HG02623 (cell line): ENCODE data around the gene HAPSTR1.

Experiments
- ATAC-seq: cut with Tn5 transposase; IDR thresholded peaks from one replicate; pipeline ENCODE4 v1.9.1; 2021; ENCODE audit warnings: moderate library complexity; ENCODE audit not compliant: unreplicated experiment

Gene HAPSTR1

DNA sequence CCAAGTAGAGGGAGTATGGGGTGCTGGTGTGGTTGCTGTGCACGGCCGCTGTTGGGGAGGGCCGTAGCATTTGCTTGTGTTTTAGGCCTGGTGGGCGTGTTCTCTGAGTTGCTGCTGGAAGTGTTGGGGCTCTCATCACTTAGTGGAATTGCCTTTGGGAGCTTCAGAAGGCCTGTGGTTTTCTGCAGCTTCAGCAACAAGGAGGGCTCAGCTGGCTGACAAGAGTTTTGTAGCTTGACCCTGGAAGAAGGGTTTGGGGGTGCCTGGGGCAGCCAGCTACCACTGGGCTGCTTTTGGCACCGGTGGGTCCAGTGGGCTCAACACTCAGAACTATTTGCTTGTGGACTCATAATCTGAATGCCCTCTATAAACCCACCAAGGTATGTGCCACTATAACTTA is 30.9 kb downstream of the HAPSTR1 start:
- no peak for ATAC-seq

DNA sequence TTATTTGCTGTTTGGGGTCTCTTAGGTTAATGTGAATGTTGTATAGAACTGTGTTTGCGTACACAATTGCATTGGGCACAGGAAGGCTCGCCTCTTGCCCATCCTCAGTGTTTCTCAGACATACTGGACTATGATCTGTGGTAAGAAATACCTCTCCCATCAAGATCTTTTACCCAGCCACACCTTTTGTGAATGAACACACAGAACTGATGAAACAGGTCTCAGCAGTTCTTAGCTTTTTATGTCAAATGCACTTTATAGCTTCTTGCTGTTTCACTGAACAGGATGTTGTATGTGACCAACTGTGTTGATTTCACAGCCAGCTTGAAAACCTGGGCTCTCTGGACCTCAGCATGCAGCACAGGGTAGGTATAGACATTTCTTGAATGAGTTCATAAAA is 31.5 kb downstream of the HAPSTR1 start:
- ATAC-seq = no peak

DNA sequence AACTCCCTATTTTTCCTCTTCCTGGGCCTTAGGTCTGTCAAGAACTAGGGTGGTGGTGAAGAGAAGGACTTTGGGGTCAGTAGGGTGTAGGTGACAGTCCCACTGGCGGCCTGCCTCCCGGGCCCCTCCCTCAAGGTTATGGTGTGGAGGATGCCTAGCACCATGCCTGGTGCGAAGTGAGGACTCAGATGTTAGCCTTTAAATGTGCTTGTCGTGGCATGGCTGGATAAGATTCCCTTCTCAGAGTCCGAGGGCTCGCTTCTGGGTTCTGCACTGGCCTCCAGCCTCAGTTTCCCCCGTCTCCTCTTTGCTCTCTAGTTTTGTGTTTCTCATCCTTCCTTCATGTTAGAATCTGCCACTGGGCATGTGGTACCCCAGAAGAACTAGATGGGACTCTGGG is 32.0 kb downstream of the HAPSTR1 start:
- ATAC-seq = no peak

DNA sequence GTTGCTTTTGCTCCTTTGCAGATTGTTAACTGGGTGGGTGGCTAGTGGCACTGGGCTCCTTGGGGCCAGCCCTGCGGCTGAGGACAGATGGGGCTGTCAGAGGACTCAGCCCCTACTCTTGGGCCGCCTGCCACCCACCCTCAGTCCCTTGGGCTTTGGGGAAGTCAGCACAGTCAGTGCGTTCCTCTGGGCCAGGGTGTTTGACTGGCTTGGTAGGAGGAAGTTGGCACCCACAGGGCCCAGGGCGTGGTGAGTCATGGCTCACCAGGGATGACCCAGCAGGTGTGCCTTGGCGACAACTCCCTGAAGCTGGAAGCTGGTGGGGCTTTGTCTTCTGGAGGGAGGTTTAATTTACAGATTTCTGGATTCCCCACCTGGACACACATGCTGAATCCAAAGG is 32.4 kb downstream of the HAPSTR1 start:
- no peak for ATAC-seq

DNA sequence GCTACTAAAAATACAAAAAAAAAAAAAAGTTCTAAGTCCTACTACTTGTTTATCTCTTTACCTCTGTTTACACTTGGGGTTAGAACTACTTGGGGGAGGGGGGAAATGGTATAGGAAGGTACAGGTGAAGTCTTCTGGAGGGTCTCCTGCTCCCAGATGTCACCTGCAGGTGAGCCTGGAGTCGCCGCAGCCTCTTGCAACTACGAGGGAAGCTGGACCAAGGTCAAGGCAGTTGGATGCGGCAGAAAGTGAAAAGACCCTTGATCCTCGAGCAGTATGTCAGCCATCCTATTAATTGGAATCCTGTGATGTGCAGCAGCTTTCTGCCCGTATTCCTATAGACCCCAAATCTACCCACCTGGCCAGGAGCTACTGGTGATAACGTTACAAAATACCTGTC is 33.0 kb downstream of the HAPSTR1 start:
- no peak for ATAC-seq

DNA sequence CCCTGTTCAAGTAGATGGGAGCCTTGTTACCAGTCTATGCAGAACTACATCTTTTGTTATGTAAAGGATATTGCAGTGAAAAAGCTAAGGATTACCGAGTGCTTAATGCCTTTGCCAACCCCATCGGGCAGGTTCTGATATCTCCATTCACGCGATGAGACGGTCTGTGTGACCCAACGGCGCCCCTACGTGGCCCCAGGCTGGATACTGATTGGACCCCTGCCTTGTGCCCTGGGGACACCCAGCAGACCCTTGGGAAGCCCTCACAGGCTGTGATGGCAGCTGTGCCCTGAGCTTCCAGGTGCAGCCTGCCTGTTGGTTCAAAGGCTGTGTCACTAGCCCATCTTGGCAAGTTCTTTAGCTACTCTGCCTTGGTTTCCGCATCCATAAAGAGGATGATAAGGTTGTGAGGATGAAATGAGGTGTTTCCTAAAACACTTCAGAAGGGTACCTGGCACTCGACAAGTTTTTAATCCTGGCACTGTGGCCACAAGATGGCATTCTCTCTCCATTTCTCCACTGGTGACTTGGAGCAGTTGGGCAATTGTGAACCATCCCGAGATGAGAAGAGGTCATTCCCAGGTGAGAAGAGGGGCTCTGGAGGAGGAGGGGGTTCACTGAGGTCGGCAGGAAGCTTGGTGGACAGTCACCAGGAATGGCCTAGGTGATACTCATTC is 33.6 kb downstream of the HAPSTR1 start:
- ATAC-seq = no peak

DNA sequence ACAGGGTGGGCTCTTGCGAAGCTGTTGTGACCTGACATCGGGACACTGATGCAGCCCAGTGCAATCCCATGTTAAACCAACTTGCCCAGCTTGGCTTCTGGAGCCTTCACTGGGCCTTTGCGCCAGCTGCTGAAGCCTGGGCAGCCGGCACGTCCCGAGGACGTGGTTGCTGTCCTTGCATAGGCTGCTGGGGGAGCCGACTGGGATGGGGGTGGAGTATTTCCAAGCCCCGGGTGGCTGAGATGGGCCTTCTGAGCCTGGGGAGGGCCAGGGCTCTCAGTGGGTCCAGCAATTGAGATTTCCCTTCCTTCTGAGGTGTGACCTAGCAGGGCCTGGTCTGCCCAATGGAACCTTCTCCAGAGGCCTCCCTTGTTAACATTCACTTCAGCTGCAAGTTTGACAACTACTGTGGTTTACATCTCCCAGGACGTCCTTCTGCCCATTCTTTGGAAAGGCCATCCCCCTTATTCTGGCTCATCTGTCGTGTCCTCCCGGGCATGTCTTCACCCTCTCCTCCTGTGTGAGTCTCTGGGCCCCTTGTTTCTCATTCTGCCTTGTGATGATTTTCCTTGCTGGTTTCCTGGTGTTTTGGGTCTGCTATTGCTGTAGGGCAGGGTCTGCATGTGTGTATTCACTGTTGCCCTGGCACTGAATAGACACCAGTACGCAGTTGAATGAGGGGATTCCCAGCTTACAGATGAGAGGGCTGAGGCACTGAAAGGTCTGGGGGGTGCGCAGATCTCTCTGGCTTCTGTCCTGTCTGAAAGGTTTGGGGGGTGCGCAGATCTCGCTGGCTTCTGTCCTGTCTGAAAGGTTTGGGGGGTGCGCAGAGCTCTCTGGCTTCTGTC is 34.4 kb downstream of the HAPSTR1 start:
- no peak for ATAC-seq

DNA sequence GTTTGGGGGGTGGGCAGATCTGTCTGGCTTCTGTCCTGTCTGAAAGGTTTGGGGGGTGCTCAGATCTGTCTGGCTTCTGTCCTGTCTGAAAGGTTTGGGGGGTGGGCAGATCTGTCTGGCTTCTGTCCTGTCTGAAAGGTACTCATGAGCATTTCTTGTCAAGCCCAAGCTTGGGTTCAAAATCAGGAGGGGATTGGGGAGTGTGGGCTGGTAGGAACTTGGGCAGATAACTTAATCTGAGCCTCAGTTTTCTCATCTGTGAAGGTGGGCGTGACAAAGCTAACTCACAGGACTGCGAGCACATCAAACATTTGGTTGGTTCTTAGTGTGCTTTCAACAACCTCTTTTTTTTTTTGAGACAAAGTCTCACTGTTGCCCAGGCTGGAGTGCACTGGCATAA is 35.2 kb downstream of the HAPSTR1 start:
- ATAC-seq = no peak

DNA sequence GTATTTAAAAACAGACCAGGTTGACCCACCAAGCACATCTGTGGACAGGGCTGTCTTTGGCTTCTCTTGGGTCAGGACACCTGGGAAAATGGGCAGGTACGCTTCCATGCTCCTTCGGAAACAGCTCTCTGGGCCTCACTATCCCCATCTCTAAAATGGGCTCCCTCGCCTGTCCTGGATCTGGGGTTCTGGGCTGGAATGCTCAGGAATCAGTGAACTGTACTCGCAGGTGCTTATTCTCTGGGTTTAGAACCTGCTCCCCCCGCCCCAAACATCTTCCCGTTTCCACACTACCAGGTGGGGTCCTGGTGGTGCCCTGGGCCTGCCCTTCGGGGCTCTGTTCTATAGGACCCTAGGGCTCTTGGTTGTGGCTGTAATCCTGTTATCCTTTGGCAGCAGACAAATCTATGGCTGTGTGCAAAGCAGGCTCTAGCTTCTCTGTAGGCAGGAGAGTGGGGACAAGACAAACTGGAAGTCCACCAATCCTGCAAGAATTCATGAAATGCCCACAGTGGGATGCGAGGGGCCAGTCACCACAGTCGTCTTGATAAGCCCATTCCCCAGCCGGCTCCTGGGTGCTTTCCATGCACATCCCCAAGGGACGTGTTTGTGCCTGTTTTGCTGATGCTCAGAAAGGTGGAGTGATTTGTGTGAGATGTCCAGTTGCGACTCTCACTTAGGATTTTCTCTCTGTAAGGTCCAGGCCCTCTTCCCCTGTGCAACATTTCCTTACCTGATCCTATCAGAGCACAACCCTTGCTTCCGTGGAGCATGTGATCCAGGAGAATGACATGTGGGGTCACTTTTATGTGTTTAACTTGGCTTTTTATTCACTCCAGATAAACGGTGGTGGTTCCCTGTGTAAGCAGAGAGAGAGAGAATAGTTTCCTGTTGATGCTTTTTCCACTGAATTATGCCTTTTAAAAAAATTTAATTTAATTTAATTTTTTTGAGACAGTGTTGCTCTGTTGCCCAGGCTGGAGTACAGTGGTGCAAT is 37.2 kb downstream of the HAPSTR1 start:
- no peak for ATAC-seq

DNA sequence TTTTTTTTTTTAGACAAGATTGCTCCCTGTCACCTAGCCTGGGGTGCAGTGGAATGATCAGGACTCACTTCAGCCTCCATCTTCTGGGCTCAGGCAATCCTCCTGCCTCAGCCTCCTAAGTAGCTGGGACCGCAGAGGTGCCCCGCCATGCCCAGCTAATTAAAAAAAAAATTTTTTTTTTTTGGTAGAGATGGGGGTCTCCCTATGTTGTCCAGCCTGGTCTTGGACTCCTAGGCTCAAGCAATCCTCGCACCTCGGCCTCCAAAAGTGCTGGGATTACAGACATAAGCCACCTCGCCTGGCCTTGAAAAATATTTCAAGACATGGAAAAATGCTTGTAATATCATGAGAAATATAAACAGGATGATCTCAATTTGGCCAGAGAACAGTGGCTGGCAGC is 42.9 kb downstream of the HAPSTR1 start:
- ATAC-seq = no peak

DNA sequence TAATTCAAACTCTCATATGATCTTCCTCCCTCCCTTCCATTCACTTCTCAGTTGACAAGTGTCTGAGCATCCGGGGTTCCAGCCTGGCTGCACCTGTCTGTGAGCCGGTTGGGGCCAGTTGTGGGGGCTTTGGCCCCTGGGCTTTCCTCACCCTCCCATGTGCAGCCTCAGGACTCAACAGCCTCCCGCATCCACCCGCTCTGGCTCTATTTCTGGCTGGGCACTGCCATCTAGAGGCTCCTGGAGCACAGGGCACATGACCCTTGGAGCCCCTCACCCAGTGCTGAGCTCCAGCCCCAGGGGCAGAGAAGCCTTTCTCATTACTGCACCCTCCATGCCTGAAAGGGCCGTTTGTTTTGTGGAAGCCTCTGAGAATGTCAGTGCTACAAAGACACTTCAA is 43.3 kb downstream of the HAPSTR1 start:
- peak; percentile 46 for ATAC-seq

DNA sequence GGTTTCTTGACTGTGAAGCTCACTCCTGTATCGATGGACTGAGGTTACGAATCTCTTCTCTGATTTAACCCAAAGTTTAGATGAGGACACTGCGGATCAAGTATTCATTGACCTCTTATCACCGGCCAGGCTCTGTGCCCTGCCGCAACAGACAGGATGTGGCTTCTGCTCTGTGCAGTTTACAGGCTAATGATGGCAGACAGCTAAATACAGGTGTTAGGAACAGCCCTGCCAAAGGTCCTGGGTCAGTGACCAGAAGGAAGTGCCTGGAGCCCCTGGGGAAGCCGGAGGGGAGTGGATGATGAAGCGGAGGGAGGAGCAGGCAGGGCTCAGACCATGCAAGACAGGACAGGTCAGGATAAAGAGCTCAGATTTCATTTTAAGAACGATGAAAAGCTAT is 44.4 kb downstream of the HAPSTR1 start:
- no peak for ATAC-seq

DNA sequence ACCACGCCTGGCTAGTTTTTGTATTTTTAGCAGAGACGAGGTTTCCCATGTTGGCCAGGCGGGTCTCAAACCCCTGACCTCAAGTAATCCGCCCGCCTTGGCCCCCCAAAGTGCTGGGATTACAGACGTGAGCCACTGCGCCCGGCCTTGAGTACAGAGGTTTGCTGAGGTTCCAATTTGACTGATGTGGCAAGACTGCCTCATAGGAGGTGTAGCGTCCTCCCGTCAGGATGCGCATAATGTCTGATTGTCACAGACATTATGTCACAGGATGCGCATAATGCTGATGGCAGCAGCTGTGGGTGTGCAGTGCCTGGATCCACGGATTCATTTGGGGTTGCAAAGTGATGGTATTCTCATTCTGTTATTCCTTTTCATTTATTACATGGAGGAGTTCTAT is 45.2 kb downstream of the HAPSTR1 start:
- no peak for ATAC-seq

DNA sequence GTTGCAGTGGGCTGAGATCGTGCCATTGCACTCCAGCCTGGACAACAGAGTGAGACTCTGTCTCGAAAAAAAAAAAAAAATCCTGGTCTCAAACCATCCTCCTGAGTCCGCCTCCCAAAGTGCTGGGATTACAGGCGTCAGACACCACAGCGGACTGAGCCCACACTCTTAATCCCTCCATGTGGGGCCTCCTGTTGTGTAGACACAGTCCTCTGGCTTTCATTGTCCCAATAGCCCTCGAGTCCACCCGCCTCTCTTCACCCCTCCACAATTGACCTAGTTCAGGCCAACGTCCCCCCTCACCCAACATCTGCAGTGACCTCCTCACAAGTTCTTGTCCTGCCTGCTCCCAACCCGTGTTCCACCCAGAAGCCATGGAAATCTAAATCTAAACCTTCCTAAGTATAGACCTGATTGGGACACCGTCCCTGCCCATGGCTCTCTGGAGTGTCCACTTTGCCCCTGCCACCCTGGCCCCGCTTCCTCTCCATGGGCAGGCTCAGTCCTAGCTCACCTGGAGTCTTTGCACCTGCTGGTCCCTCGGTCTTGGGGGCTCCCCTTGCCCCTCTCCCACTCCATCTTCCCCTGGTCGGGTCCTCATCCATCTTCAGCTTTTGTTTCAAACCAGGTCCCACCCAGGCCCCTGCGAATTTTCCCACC is 46.7 kb downstream of the HAPSTR1 start:
- no peak for ATAC-seq

DNA sequence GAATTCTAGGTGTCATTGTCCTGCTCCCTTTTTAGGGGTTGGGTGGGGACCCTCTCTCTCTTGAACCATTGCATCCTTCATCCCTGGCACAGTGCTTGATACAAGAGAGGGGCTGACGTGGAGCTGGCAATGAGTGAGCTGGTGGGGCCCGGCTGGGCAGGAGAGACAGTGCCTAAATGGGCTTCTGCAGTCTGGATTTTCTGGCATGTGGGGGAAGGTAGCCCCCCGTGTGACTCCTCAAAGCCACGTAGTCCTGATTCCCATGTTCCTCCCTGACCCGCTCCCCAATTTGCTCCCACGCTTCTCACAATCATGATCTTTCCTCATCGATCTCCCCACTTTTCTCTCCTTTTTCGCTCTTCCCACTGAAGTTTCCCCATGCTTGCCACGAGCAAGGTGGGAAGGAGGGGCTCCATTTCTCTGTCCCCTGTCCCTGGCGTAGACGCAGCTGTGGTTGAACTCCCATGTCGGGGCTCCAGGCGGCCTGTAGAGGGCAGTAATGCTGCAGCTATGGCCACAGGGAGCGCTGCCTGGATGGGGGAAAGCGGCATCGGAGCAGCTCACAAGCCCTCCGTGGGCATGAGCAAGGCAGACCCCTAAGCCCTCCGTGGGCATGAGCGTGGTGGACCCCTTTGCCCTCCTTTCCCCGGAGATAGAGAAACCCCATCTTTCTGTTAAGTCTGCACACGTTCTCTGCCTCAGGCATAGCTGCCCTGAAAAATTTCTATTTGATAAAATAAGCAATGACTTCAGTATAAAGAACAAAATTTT is 47.5 kb downstream of the HAPSTR1 start:
- no peak for ATAC-seq

DNA sequence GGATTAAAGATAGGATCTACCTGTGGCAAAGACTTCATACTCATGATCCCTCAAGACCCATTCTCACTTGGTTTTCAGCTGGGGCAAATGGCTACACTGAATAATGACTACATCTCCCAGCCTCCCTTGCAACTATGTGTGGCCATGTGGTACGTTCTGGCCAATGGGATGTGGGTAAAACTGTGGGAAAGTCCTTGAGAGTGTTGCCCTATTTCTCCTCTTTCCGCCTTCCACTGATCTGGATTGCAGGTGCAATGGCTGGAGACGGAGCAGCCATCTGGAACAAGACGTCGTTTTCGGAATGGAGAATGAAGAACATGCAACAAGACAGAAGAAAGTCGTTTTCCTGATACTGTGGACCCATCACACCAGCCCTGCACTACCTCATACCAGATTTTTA is 48.5 kb downstream of the HAPSTR1 start:
- ATAC-seq = no peak
